HepG2 (cell line): ENCODE measurements around the gene MKRN2OS. TPM values are rescaled to one million over a fixed set of nuclear protein-coding genes. Genes with fewer than 3 reads are reported as not detected.

Experiments
- ATAC-seq: fragments of 200-7000 bp; cut with Tn5 transposase; 3 replicates; pipeline ENCODE4 v1.9.1; 2020; ENCODE audit warnings: mild to moderate bottlenecking, moderate library complexity
- BruUV-seq: library from RNA; stranded (reverse); fragments of 400-500 nt; replicated peaks from 2 replicates; lab custom pipeline; 2021; lab: Mats Ljungman, UMichigan
- CTCF ChIA-PET: fragments of 300-600 bp; formaldehyde crosslinking; extraction: SDS; loops from one replicate; lab custom pipeline; 2021; ENCODE audit warnings: low total read pairs, inconsistent platforms, low intra/inter-chr PET ratio; lab: Yijun Ruan, JAX
- POLR2A ChIA-PET: fragments of 350-600 bp; sonication (Branson Sonifier 250); formaldehyde crosslinking; loops from one replicate; lab custom pipeline; 2020; ENCODE audit warnings: antibody characterized with exemption, inconsistent platforms; lab: Yijun Ruan, JAX
- DNase-seq: peaks from one replicate; pipeline ENCODE4 v3.0.0-alpha.2; 2015; ENCODE audit warnings: low spot score
- FAIRE-seq: peaks from 3 replicates; lab custom pipeline; 2011; peaks lifted over from hg19 to GRCh38; lab: Jason Lieb, UNC
- H2AFZ ChIP-seq: one replicate; pipeline ENCODE4 v1.6.1; 2011; ENCODE audit warnings: low read length, inconsistent platforms
- H3K27ac ChIP-seq: fragments of 300-600 bp; 3 replicates; pipeline ENCODE4 v1.8.0; 2011; ENCODE audit warnings: mixed run types, mild to moderate bottlenecking, mixed read lengths, low read length, inconsistent platforms; ENCODE audit not compliant: insufficient read depth; ENCODE audit errors: extremely low read length
- H3K27me3 ChIP-seq, 2 experiments: fragments of 200-600 bp in 1 of 2; 2 replicates in 1 of 2; 3 replicates in 1 of 2; pipeline versions ENCODE4 v1.6.0 to v1.8.0; 2011; ENCODE audit warnings: low read length in 2 of 2, mild to moderate bottlenecking in 2 of 2, moderate library complexity in 2 of 2, inconsistent platforms in 1 of 2; ENCODE audit not compliant: insufficient read depth in 2 of 2, control insufficient read depth in 1 of 2
- H3K36me3 ChIP-seq, 2 experiments: fragments of 200-600 bp in 1 of 2; replicated peaks in 1 of 2; 2 replicates in 1 of 2; 3 replicates in 1 of 2; pipeline versions ENCODE4 v1.5.1 to v1.8.0; 2011; ENCODE audit warnings: low read length in 2 of 2, inconsistent platforms in 1 of 2; ENCODE audit not compliant: insufficient read depth in 2 of 2, control insufficient read depth in 1 of 2
- H3K4me1 ChIP-seq: 2 replicates; pipeline ENCODE4 v1.5.1; 2012; ENCODE audit warnings: low read length, inconsistent platforms; ENCODE audit not compliant: insufficient read depth
- H3K4me2 ChIP-seq: 2 replicates; pipeline ENCODE4 v1.6.0; 2011; ENCODE audit warnings: low read depth, low read length, inconsistent platforms
- H3K4me3 ChIP-seq, 3 experiments: fragments of 200-600 bp in 1 of 3; sonication (generic), shearing (Covaris generic) in 1 of 3; replicated peaks in 1 of 3; 2 replicates each; pipeline ENCODE4 v1.5.1; 2011 to 2016; ENCODE audit warnings: low read length in 3 of 3, inconsistent platforms in 2 of 3, low read depth in 2 of 3, mild to moderate bottlenecking in 2 of 3, control low read depth in 1 of 3, mixed read lengths in 1 of 3; ENCODE audit not compliant: insufficient read depth in 1 of 3
- H3K79me2 ChIP-seq: one replicate; pipeline ENCODE4 v1.6.1; 2011; ENCODE audit warnings: low read length, inconsistent platforms; ENCODE audit not compliant: insufficient read depth
- H3K9ac ChIP-seq: 2 replicates; pipeline ENCODE4 v1.6.0; 2011; ENCODE audit warnings: mild to moderate bottlenecking, low read depth, low read length, inconsistent platforms; ENCODE audit not compliant: insufficient read depth
- H3K9me3 ChIP-seq: 2 replicates; pipeline ENCODE4 v1.5.1; 2012; ENCODE audit warnings: mild to moderate bottlenecking, low read length
- H4K20me1 ChIP-seq: 2 replicates; pipeline ENCODE4 v1.6.0; 2011; ENCODE audit warnings: inconsistent platforms, mild to moderate bottlenecking, low read length, moderate library complexity; ENCODE audit not compliant: insufficient read depth
- FOSL2 ChIP-seq: sonication (generic); formaldehyde crosslinking; IDR thresholded peaks from 2 replicates; pipeline ENCODE4 v1.4.0; 2020; ENCODE audit warnings: missing genetic modification reagents
- HOXD1 ChIP-seq: sonication (generic); formaldehyde crosslinking; IDR thresholded peaks from 2 replicates; pipeline ENCODE4 v1.5.0; 2020; ENCODE audit warnings: missing genetic modification reagents
- SRSF9 ChIP-seq: fragments of 200-400 bp; formaldehyde crosslinking; IDR thresholded peaks from 2 replicates; pipeline ENCODE4 v1.6.1; 2018; ENCODE audit warnings: borderline replicate concordance, mild to moderate bottlenecking, low read depth, low read length; ENCODE audit not compliant: insufficient read depth, poor library complexity, severe bottlenecking
- TEAD3 ChIP-seq: optimal IDR thresholded peaks from 2 replicates; pipeline ENCODE3; 2016; ENCODE audit warnings: borderline replicate concordance
- ZNF670 ChIP-seq: sonication (generic); formaldehyde crosslinking; IDR thresholded peaks from 2 replicates; pipeline ENCODE4 v1.8.0; 2022; ENCODE audit warnings: mild to moderate bottlenecking, missing genetic modification reagents, borderline replicate concordance
- WGBS: methylation state at CpG from one replicate; pipeline ENCODE4 v1.1.6; 2017; ENCODE audit warnings: low lambda C conversion rate; 5-methylcytosine and 5-hydroxymethylcytosine counted together
- in situ Hi-C: cut with HindIII; loops from 2 replicates; pipeline ENCODE4 v1.10.0; 2017; ENCODE audit warnings: low pct_unique_long_range_greater_than_20kb; ENCODE audit not compliant: extremely low pct_ligation_motif_present
- intact Hi-C: fragments of 100-400 bp; cut with micrococcal nuclease; formaldehyde crosslinking; loops from one replicate; pipeline ENCODE4 v1.10.0; 2022; ENCODE audit not compliant: unreplicated experiment
- polyA plus RNA-seq, 8 experiments: library from polyadenylated mRNA; depleted of rRNA in 3 of 8; stranded (reverse) in 7 of 8; unstranded in 1 of 8; fragments of >200 nt; fragmentation: Illumina TruSeq in 4 of 8; extraction: Trizol in 4 of 8; gene quantifications; 2 replicates each; pipeline versions ENCODE4 v1.2.1 to v1.2.3, GENCODE V29; 2011 to 2016; ENCODE audit warnings: low read depth in 4 of 8, missing spikeins in 1 of 8, mixed read lengths in 1 of 8; ENCODE audit not compliant: insufficient read depth in 1 of 8
- total RNA-seq, 5 experiments: library from RNA; depleted of rRNA; stranded (reverse); fragments of >200 nt; fragmentation: Illumina TruSeq; extraction: Trizol; gene quantifications; 2 replicates each; pipeline ENCODE4 v1.2.3, GENCODE V29; 2016; ENCODE audit warnings: low read depth in 1 of 5
- TF ChIP-seq, protein P1 (sequence below): sonication (generic); formaldehyde crosslinking; IDR thresholded peaks from 2 replicates; pipeline ENCODE4 v1.8.0; 2022; ENCODE audit warnings: mild to moderate bottlenecking, missing genetic modification reagents, borderline replicate concordance

Gene MKRN2OS
- total and polyA plus RNA-seq, 2 of the 13 experiments (the other 11 are each of a cell fraction or from before 2014, with no cell fraction given): not detected

DNA sequence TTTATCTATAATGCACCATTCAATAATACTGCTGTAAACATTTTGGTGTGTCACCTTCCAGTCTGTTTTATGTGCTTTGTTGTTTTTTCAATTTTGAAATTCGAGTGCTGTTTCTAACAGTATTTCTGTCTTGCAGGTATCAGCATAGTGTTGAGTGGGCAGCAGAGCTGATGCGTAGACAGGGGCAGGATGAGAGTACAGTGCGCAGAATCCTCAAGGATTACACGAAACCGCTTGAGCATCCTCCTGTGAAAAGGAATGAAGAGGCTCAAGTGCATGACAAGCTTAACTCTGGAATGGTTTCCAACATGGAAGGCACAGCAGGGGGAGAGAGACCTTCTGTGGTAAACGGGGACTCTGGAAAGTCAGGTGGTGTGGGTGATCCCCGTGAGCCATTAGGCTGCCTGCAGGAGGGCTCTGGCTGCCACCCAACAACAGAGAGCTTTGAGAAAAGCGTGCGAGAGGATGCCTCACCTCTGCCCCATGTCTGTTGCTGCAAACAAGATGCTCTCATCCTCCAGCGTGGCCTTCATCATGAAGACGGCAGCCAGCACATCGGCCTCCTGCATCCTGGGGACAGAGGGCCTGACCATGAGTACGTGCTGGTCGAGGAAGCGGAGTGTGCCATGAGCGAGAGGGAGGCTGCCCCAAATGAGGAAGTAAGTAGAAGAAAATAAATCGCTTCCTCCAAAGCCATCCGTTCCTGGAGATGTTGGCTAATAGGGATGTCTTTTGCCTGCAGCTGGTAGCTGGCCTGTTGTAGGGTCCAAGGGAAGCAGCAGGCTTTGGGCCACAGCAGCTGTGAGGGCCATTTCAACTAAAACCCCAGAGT is 42.0 kb downstream of the MKRN2OS start:
- no peaks in the 10 kb centered on the region for H4K20me1 ChIP-seq
- 96% methylated on average over 18 of the region's 18 CpGs for WGBS
- ChIA-PET POLR2A (no interaction called here), CTCF (no interaction called here)
- no peak for ATAC-seq
- no peaks in the 10 kb centered on the region for H3K4me1 ChIP-seq
- H3K4me2 ChIP-seq: no peak overlapping the region
- peaks cover 19 to 69% of the 10 kb centered on the region in 2 experiments for H3K36me3 ChIP-seq
- no peak for DNase-seq
- no peak overlapping the region for H3K4me3 ChIP-seq
- no peak overlapping the region for H3K9ac ChIP-seq
- BruUV-seq: no TSS peak
- no peak overlapping the region for H2AFZ ChIP-seq
- intact Hi-C loops (no loop called here), in situ Hi-C loops (no loop called here)
- H3K9me3 ChIP-seq: no peaks in the 10 kb centered on the region
- H3K79me2 ChIP-seq: no peaks in the 10 kb centered on the region
- no peak overlapping the region for H3K27ac ChIP-seq
- TF ChIP-seq SRSF9 (no peak), HOXD1 (CRISPR knock-in tag) (no peak)
- TF ChIP-seq, protein P1, sequence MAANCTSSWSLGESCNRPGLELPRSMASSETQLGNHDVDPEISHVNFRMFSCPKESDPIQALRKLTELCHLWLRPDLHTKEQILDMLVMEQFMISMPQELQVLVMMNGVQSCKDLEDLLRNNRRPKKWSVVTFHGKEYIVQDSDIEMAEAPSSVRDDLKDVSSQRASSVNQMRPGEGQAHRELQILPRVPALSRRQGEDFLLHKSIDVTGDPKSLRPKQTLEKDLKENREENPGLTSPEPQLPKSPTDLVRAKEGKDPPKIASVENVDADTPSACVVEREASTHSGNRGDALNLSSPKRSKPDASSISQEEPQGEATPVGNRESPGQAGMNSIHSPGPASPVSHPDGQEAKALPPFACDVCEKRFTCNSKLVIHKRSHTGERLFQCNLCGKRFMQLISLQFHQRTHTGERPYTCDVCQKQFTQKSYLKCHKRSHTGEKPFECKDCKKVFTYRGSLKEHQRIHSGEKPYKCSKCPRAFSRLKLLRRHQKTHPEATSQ (CRISPR knock-in tag): no peak
- H3K27me3 ChIP-seq: no peaks in the 10 kb centered on the region
- no peak for FAIRE-seq

DNA sequence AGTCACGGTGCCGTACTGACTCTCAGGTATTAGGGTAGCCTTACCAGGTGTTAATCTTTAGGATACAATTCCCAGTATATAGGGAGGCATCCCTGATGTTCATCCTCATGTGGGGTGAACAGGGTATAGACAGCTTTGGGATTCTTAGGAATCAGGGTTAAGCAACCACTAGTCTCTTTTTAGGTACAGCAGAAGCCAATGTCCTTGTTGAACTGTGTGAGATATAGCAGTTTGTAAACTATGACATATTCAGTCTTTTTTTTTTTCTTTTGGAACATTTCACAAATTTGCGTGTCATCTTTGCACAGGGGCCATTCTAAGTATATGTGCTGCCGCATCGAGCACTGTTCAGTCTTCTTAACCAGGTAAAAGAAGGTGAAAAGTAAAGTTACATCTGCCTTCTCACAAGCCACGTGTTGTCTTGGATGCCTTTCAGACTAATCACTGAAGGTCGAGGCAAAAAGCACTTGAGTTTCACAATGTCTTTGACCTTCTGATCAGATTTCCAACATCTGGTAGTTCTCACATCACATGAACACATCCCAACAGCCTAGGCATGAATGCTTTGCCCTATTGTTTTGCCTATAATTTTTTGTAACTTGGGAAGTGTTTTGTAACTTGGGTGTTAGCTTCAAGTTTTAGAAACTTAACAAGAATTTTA is 43.8 kb downstream of the MKRN2OS start:
- Histone ChIP-seq H3K4me2 (no peak overlapping the region), H2AFZ (no peak overlapping the region), H3K27me3 (no peaks in the 10 kb centered on the region), H3K4me1 (peaks cover 8% of the 10 kb centered on the region), H4K20me1 (no peaks in the 10 kb centered on the region), H3K36me3 (peaks cover 20 to 79% of the 10 kb centered on the region in 2 experiments), H3K9me3 (no peaks in the 10 kb centered on the region), H3K79me2 (no peaks in the 10 kb centered on the region), H3K4me3 (no peak overlapping the region), H3K27ac (no peak overlapping the region), H3K9ac (no peak overlapping the region)
- intact Hi-C loops (no loop called here), in situ Hi-C loops (no loop called here)
- no peak for ATAC-seq
- FAIRE-seq: no peak
- no TSS peak for BruUV-seq
- ChIA-PET CTCF (no interaction called here), POLR2A (no interaction called here)
- peak; percentile 43; the same call in 1 of the 2 replicates for TF ChIP-seq FOSL2 (CRISPR knock-in tag)
- TF ChIP-seq TEAD3 (CRISPR knock-in tag): no peak
- TF ChIP-seq ZNF670 (CRISPR knock-in tag): no peak
- DNase-seq: no peak
- WGBS: 89% methylated on average over 7 of the region's 7 CpGs
